HG03280 (cell line): ENCODE data around the gene ANXA2.

Source experiments
- ATAC-seq: cut with Tn5 transposase; IDR thresholded peaks from one replicate; pipeline ENCODE4 v1.9.1; 2021; ENCODE audit warnings: mild to moderate bottlenecking, moderate library complexity; ENCODE audit not compliant: unreplicated experiment

Gene ANXA2

DNA sequence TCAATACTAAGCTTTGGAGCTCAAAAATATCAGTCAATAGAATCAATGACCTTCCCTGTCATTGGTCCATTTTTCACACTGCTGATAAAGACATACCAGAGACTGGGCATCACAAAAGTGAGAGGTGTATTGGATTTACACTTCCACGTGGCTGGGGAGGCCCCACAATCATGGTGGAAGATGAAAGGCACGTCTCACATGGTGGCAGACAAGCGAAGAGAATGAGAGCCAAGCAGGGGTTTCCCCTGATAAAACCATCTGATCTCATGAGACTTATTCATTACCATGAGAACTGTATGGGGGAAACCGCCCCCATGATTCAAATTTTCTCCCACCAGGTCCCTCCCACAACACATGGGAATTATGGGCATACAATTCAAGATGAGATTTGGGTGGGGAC lies 81.9 kb downstream of the ANXA2 start:
- no peak for ATAC-seq

DNA sequence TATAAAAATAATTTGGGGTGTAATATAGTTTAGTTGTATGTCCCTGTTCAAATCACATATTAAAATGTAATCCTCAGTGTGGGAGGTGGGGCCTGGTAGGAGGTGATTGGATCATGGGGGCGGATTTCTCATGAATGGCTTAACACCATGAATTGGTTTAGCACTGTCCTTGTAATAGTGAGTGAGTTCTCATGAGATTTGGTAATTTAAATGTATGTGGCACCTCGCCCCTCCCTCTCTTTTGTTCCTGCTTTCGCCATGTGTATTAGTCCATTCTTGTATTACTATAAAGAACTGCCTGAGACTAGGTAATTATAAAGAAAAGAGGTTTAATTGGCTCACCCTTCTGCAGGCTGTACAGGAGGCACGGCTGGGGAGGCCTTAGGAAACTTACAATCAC lies 83.9 kb downstream of the ANXA2 start:
- no peak for ATAC-seq

DNA sequence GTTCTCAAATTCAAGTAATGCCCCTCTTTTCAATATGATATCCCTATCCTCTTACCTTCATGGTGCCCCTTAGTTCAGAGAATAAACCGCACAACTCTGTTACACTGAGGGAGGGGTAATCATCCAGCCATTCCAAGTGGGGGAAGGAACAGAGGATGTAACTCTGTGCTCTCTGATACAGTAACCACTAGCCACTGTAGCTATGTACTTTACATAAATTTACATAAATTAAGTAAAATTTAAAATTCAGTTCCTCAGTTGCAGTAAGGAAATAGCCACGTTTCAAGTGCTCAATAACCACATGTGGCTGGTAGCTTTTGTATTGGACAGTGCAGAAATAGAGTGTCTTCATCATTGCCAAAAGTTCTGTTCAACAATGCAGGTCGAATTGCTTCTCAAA lies 90.8 kb downstream of the ANXA2 start:
- ATAC-seq: no peak

DNA sequence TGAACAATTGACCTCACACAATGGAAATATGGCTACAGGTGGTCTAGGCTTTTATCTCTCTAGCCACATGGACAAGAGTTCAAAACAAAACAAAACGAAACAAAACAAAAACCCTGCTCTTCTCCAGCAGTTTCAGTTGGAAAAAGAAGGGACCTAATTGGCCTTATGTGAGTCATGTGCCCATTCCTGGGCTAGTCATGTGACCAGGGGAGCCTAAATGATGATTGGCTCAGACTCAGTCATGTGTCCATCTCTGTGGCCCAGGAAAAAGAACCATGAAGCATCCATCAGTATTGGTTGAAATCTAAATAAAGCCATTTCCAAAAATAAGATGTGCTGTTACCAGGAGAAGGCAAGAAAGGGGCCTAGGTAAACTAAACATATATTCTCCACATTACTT lies 96.8 kb downstream of the ANXA2 start:
- no peak for ATAC-seq

DNA sequence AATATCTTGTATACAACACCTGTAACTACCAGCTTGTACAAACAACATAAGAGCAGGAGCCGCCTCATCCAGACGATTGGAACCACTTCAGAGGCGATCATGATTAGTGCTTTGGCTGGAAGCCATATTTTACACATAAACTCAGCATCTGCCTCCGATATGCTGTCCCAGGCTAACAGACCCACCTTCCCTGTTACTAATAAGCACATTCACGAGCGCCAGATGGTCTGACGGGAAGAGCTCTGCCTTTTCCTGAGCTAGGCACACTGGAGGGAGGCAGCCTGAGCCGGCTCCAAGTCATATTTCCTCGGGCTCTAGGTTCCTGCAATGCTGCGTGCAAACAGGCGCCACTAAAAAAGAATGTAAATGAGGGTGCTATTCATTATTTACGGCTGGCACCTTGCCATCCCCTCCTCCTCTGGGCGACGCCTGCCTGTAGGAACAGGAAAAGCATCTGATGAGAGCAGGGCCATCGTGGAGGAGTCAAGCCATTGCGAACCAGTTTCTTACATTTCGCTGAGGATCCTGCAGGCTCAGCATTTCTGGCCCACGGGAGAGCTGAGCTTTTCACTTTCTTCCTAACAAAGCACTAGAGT lies 98.2 kb downstream of the ANXA2 start:
- ATAC-seq: no peak
